ENCODE measurements around the gene CCNA2. TPM values are rescaled to one million over a fixed set of nuclear protein-coding genes. Genes with fewer than 3 reads are reported as not detected.

The CCNA2 gene
- total RNA-seq, 1 donor from 2014 or later: 51.3 TPM

- DNase-seq (ENCODE audit: low read depth in 2 of 2): no peak
These were observed 17.3 kb downstream of the CCNA2 start for GRCh38 chr4:121806411-121806810.

- no peak for DNase-seq (ENCODE audit: low read depth in 2 of 2)
These were observed 22.0 kb downstream of the CCNA2 start for GRCh38 chr4:121801715-121802075.

GRCh38 chr4:121800961-121801714, 22.5 kb downstream of the CCNA2 start, which contains the start of gene EXOSC9:
EXOSC9 (plus strand) TSS chr4:121801323; CDS start chr4:121801425, 102 bp downstream.
- DNase-seq (ENCODE audit: low read depth in 2 of 2): peak; percentile 90 to 93

GRCh38 chr4:121800638-121800960, 23.1 kb downstream of the CCNA2 start:
- DNase-seq (ENCODE audit: low read depth in 2 of 2): no peak

GRCh38 chr4:121799867-121800501, 23.7 kb downstream of the CCNA2 start:
- no peak for DNase-seq (ENCODE audit: low read depth in 2 of 2)

GRCh38 chr4:121799208-121799823, 24.4 kb downstream of the CCNA2 start:
- no peak for DNase-seq (ENCODE audit: low read depth in 2 of 2)

GRCh38 chr4:121796283-121796682, 27.4 kb downstream of the CCNA2 start:
- peak in 1 of 2 donors; percentile 9 for DNase-seq (ENCODE audit: low read depth in 2 of 2)

- no peak for DNase-seq (ENCODE audit: low read depth in 2 of 2)
These were observed 29.0 kb downstream of the CCNA2 start for GRCh38 chr4:121794505-121795188.

GRCh38 chr4:121792966-121793365, 30.7 kb downstream of the CCNA2 start:
- DNase-seq (ENCODE audit: low read depth in 2 of 2): no peak

- DNase-seq (ENCODE audit: low read depth in 2 of 2): no peak
These were observed 32.2 kb downstream of the CCNA2 start for GRCh38 chr4:121791481-121791880.

GRCh38 chr4:121790976-121791375, 32.7 kb downstream of the CCNA2 start:
- peak in 1 of 2 donors; percentile 26 for DNase-seq (ENCODE audit: low read depth in 2 of 2)

- peak; percentile 81 to 88 for DNase-seq (ENCODE audit: low read depth in 2 of 2)
These were observed 33.5 kb downstream of the CCNA2 start for GRCh38 chr4:121789960-121790829.

GRCh38 chr4:121789455-121789854, 34.2 kb downstream of the CCNA2 start:
- DNase-seq (ENCODE audit: low read depth in 2 of 2): no peak

GRCh38 chr4:121788896-121789295, 34.8 kb downstream of the CCNA2 start:
- no peak for DNase-seq (ENCODE audit: low read depth in 2 of 2)

- DNase-seq (ENCODE audit: low read depth in 2 of 2): no peak
These were observed 37.5 kb downstream of the CCNA2 start for GRCh38 chr4:121786221-121786620.

GRCh38 chr4:121785479-121785878, 38.2 kb downstream of the CCNA2 start:
- DNase-seq (ENCODE audit: low read depth in 2 of 2): no peak

GRCh38 chr4:121784975-121785374, 38.7 kb downstream of the CCNA2 start:
- peak; percentile 51 to 72 for DNase-seq (ENCODE audit: low read depth in 2 of 2)

- DNase-seq (ENCODE audit: low read depth in 2 of 2): no peak
These were observed 39.3 kb downstream of the CCNA2 start for GRCh38 chr4:121784401-121784800.

- no peak for DNase-seq (ENCODE audit: low read depth in 2 of 2)
These were observed 40.5 kb downstream of the CCNA2 start for GRCh38 chr4:121783210-121783609.

GRCh38 chr4:121778991-121779628, 44.6 kb downstream of the CCNA2 start:
- no peak for DNase-seq (ENCODE audit: low read depth in 2 of 2)

GRCh38 chr4:121777625-121778024, 46.1 kb downstream of the CCNA2 start:
- no peak for DNase-seq (ENCODE audit: low read depth in 2 of 2)

All from dermis microvascular lymphatic vessel endothelial cell (primary cell).